Stimulated activated CD4-positive, alpha-beta T cell treated with anti-CD3 and anti-CD28 coated beads, Interleukin-2, amount 100 ng/mL, for 24 hours (primary cell): ENCODE results near the gene LIPG.

Source experiments
- DNase-seq, 2 donors: peaks; one replicate each; pipeline ENCODE4 v3.0.0-alpha.2; 2020

The LIPG gene

GRCh38 chr18:49640741-49641140 lies 78.9 kb downstream of the LIPG start:
- no peak for DNase-seq

- DNase-seq: no peak
Observed at GRCh38 chr18:49645196-49645595, 83.3 kb downstream of the LIPG start.

- no peak for DNase-seq
Observed at GRCh38 chr18:49645841-49646351, 84.0 kb downstream of the LIPG start.

DNA sequence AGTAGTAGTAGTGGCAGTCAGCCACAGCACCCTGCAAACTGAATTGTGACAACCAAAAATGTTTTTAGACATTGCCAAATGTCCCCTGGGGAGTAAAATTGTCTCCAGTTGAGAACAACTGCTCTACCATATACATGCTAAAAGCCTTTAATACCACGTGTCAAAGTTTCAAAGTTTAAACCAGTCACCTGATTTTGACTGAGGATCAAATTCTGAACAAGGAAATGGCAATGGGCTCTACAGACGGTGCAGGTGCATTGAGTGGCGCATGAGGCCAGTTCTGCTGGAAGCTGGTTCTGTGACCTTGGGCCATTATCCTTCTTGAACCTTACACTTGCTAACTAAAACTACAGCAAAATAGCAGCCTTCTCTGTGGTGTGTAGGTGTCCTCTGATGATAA lies 85.0 kb downstream of the LIPG start:
- DNase-seq: no peak

- no peak for DNase-seq
Observed at GRCh38 chr18:49647496-49648168, 85.8 kb downstream of the LIPG start.

DNA sequence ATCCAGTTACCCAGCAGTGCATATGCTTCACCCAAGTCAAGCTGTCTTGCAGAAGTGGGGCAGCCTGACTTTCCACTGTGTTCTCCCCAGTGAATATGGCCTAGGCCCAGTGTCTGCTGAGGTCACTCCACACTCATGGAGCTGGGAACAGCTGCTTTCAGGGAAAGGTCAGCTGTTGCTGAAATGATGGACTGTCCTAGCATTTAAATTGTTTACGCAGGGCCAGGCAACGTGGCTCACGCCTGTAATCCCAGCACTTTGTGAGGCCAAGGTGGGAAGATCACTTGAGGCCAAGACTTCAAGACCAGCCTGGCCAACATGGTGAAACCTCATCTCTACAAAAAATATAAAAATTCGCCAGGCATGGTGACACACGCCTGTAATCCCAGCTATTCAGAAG lies 86.5 kb downstream of the LIPG start:
- DNase-seq: no peak
